Activated CD8-positive, alpha-beta memory T cell treated with anti-CD3 and anti-CD28 coated beads, Interleukin-2, amount 50 U/mL, for 48 hours (primary cell): ENCODE data around the gene KIAA0513.

Source experiments
- DNase-seq: peaks from one replicate; pipeline ENCODE4 v3.0.0-alpha.2; 2020

KIAA0513 gene

DNA sequence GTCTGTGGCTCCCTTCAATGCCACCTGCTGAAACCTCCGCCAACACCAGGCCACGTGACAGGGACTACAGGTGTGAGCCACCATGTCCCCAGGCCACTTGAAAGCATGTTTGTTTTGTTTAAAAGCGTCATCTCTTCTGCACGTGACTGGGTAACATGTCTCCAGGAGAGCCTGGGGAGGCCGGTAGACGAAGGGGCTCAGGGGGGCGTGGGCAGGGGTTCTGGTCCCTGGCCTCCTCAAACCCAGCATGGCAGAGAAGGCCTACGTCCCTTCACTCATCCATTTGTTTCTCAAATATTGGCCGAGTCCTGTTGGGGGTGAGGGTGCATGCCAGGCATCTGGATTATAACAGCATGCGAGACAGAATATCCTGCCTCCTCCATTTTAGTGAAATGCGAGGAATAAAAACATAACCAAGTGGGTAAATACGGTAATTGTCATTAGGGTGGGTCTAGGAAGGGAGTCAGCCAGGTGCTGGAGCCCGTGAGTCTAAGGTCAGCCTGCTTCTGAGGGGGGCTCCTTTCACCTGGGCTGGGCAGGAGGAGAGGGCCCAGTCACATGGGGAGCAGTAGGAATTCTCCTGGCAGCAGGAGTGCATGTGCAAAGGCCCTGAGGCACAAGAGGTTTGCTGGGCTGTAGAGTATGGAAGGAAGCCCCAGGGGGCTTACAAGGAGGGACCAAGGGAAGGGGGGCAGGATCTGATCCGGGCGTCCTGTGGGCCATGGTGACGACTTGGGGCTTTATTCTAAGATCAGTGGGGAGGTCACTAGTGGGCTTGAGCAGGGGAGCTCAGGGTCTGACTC, 111.4 kb downstream of the KIAA0513 start:
- DNase-seq = no peak

DNA sequence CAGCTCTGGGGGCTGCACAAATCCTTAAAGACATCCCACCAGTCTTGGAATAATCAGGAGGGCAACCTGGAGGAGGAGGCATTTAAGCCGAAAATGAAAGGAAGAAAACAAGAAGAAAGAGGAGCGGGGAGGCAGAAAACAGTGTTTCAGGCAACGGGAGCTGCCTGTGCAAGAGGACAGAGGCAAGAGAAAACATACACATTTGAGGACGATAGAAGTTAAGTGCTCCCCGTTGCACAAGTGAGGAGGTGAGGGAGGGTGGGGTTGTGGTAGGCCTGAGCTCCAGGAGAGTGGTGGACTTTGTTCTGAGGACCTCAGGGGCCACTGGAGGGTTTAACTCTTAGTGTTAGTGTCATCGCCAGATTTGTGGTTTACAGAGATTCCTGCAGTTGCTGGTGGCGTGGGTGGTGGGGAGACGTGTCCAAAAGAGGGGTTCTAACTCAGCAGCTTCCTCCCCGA, 112.3 kb downstream of the KIAA0513 start:
- no peak for DNase-seq

DNA sequence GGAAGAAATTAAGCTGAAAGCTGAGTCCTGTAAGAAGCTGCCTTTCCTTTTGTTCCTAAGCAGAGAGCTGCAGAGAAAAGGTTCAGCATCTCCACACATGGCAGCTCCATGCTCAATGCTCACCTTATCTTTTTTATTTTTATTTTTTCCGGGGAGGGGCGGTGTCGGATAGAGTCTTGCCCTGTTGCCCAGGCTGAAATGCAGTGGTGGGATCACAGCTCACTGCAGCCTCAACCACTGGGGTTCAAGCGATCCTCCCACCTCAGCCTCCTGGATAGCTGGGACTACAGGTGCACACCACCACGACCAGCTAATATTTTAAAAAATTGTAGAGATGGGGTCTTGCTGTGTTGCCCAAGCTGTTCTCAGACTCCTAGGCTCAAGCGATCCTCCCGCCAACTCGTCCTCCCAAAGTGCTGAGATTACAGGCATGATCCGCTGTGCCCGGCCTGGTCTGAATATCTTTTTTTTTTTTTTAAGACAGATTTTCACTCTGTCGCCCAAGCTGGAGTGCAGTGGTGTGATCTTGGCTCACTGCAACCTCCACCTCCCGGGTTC, 112.9 kb downstream of the KIAA0513 start:
- DNase-seq = no peak

DNA sequence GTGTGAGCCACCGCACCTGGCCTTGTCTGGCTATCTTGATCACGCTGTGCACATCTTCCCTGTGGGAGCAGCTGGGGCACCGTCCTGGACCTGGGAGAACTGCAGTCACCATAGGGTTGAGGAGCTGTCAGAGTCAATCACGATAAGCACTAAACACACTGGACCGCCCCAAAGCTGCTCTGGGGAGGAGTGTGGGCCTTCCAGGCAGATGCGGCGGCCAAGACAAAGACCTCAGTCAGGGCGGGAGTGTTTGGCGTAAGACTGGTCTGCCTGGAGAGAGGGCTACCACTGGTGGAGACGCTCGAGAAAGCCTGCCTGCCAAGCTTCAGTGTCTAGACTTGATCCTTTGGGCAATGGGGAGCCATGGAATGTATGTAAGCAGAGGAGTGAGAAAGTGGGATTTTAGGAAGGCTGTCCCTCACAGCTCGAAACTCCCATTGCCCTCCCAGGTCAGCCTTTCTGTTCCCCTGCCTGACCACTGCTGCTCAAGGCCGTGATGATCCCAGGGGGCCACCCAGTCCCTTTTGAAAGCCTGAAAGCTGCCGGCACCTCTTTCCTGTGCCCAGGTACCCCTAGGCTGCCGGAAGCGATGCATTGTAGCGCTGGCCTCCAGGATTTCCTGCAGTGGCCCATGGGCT, 114.0 kb downstream of the KIAA0513 start:
- DNase-seq = no peak

DNA sequence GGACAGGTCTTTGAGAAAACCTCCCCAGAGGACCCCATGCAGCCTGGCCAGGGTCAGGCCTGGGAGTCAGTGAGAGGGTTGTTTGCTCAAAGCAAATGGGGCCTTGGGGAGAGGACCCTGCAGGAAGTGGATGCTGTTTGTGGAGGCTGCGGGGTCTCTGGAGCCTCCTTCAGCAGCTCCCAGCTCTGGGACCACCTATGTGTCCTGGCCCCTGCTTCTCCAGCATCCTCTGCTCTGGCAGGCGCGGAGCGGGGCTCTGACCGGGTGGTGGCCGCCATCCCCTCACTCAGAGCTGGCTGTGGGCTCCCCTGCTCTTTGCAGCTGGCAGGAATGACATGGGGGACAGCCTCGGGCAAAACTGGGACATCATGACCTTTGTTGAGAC, 114.5 kb downstream of the KIAA0513 start:
- DNase-seq = no peak

DNA sequence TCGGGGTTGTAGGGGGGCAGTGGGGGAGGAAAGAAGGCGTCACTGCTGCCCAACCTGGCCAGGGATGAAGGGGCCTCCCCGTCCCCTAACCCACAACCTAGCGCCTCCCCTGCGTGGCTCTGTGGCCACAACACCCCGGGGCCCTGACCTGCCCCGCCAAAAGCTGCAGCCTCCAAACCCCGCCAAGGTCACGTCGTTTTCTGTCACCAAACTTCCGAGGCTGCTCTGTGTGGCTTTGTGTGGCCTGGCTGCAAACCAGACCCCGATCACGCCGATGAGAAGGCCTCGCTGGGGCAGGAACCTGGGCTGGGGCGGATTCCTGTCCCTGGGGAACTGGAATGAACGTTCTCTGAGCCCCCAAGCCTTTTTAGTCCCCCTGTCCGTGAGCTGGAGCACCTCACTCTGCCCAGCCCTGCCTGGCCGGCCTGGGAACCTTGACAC, 115.2 kb downstream of the KIAA0513 start:
- no peak for DNase-seq
